OCI-M2 (cell line): ENCODE data around the gene PLA2R1.
"Not testable (repeated sequence)": the region's sequence is repeated elsewhere in the genome, so short reads cannot be mapped to it uniquely, and the experiment has no call there.

Experiments
- DNase-seq: peaks from one replicate; lab custom pipeline; 2025; ENCODE audit not compliant: unreplicated experiment; lab: John Stamatoyannopoulos, UW

The PLA2R1 gene

DNA sequence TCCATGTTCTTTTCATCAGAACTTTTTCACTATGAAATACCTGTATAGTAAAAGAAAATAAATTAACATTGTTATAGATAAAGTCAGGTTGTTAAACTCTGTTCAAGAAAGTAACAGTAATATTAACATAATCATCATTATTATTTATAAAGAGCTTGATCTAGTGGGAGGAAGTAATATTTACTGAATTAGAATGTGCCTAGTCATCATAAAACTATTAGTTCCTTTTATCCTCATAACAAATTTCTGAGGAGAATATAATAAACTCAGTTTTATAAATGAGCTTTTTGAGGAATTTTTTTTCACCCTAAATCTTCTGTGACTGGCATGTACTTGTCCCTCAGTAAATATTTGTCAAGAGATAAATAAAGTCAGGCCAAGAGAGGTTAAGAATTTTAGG, 78.4 kb downstream of the PLA2R1 start:
- DNase-seq = no peak

DNA sequence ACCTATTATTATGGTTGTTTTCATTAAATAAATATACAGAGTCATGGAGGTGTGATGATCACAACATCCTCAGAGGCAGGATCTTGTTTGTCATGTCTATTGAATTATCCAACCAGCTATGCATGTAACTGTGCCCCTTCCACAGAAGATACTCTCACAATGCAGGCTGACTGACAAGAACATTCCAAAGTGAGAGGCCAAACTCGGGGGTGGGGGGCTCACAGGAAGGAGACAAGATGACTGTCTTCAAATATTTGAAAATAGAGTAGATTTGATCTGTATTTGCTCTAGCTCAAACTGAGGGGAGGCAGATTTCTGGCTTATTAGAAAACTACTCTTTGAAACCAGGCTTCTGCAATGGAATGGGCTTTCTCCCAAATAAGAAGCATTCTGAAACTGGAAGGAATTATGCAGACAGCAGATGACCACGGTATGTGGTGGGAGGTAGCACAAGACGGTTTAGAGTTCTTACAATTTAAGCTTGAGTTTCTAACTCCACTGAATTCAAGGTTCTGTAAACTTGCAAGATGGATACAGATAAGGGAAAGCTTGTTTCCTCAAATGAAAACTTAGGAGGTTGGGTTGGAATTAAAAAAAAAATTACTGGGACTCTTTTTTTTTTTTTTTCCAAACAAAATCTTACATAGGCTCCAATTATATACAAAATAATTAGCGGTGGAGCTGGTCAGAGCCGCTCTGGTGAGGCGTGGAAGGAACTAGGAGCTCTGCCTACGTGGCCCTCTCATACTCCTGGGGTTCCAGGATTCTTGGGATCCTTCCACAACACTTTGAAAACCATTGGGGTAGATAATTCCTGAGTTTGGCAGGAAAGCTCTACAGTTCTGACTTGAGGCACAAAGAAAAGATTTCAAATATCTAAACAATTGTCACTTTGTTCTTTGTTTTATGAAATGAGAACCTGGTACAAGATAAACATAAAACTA, 79.3 kb downstream of the PLA2R1 start:
- no peak for DNase-seq

DNA sequence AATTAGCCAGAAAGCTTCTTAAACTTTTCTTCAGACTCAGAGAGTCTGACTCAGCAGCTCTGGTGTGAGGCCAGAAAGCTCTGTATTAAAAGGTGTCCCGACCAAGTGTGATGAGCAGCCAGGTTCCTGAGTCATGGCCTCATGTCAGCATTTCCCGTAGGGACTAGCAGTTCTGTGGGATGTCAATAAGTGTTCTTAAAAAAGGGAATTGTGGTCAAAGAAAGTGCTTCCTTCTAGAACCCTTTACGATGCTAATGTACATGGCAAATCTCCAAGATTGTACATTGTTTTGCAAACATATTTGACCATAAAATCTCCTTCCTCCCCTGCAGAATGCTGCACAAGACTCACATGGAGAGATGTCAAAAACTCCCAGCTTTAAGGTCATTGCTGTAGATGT, 80.1 kb downstream of the PLA2R1 start:
- no peak for DNase-seq

DNA sequence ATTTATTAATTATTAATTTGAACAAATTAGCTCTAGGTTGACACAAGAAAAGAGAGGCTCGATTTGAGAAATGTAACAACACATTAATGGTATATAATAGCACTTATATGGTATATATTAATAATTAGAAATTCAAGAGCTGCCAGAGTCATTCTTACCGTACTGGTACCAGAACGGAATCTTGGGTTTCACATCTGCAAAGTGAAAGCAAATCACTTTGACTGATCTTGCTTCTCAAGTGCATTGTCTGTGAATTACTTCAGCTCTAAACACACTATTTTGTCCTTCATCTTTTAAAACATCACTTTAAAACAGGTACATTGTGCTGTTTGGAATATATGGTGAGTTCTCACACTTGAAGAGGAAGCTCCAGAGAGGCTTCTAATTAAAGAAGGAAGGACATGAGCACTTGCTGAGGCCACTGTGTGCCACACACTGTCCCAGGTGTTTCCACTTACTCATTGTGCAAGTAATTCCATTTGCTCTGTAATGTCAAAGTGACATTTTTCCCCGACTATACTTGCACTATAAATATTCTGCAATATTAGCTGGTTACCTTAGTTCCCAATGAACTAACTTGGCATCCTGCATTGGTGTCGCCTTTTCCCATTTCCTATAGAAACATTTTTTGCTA, 85.8 kb downstream of the PLA2R1 start:
- DNase-seq = no peak

DNA sequence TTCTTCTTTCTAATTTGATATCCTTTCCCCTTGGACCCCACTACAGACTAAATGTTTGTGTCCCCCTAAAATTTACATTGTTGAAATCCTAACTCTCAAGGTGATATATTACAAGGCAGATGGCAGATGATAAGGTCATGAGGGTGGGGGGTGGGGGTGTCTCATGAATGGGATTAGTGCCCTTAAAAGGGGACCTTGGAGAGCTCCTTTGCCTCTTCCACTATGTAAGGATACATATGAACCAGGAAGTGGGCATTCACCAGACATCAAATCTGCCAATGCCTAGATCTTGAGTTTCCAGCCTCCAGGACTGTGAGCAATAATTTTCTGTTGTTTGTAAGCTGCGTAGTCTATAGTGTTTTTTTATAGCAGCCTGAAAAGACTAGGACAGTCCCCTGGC, 89.1 kb downstream of the PLA2R1 start:
- no peak for DNase-seq

DNA sequence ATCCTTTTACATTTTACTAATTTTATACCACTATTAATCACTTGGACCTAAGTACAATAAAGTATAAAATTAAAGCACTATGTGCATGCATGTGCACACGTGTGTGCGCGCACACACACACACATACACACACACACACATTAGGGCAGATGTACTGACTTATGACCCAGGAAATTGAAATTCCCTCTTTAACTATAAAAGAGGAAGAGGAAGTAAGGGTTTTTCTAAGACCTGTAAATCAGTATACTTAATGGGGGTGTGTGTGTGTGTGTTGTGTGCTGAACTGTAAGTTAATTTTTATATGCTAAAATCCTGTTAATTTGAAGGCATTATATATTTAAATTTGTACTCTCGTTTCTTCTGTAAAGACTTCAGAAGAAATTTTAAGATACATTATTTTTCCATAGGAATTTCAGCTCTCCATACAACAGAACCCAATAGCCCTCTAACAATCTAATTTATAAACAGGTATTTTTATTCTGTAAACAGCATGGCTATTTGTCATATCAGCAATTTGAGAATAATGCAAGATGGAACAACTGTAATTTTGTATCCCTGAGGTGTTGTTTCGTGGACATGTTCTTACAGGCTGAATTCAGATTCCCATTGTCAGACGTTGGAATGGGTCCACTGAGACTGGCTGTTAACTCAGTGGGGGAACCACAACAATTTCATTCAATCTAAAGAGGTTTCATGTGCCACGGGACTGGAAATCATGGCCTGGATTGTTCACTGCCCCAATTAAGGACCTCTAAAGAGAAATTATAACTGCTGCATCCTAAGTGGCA, 90.9 kb downstream of the PLA2R1 start:
- DNase-seq = no peak

DNA sequence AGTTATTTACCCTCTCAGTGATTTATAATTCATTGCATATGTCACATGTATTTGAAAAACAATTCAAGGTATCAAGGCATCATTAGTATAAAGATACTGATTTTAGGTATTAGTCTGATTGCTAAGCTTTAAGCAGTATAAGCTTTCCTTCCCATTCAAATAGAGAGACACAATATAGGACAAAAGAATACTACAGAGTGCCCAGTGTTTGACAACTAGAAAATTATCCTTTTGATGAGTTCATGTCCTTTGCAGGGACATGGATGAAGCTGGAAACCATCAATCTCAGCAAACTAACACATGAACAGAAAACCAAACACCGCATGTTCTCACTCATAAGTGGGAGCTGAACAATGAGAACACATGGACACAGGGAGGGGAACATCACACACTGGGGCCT, 91.9 kb downstream of the PLA2R1 start:
- DNase-seq = not testable (repeated sequence)

DNA sequence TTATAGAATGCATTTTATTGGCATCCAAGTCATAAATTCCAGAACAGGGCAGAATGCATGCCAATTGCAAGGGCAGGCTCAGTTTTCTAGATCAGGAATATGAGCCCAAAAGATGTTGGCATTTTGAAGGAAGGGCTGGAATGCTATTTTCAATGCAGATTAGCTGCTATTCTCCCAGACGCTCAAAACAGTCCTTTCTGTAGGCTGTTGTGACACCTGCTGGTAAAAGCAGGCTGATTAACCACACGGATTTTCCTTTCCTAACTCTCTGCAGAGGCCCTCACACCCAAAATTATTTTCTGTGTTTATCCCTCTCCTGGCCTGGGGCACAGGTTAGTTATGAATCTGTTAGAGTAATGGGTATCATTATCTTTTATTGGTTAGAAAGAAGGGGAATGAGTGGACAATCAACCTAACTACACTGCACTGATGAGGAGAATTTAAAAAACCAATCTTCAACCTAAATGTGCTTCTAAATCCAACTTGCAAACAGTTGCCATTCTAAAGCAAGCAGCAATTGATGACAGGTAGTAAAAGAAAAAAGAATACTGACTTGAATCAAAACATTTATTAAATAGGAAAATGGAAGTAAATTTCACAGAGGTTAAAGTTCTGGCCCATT, 94.0 kb downstream of the PLA2R1 start:
- DNase-seq = no peak

DNA sequence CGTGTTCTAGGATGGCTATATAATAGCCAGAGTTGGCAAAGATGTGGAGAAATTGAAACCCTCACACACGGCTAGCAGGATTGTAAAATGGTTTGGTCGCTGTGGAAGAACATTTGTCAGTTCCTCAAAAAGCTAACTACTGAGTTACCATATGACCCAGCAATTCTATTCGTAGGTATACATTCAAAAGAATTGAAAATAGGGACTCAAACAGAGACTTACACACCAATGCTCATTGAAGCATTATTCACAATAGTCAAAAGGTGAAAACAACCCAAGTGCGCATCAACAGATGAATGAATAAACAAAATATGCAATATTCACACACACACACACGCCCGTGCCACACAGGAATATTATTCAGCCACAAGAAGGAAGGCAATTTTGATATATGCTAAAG, 98.7 kb downstream of the PLA2R1 start:
- DNase-seq = no peak

DNA sequence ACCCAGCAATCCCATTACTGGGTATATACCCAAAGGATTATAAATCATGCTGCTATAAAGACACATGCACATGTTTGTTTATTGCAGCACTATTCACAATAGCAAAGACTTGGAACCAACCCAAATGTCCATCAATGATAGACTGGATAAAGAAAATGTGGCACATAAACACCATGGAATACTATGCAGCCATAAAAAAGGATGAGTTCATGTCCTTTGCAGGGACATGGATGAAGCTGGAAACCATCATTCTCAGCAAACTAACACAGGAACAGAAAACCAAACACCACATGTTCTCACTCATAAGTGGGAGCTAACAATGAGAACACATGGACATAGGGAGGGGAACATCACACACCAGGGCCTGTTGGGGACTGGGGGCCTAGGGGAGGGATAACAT, 99.9 kb downstream of the PLA2R1 start:
- DNase-seq = not testable (repeated sequence)

DNA sequence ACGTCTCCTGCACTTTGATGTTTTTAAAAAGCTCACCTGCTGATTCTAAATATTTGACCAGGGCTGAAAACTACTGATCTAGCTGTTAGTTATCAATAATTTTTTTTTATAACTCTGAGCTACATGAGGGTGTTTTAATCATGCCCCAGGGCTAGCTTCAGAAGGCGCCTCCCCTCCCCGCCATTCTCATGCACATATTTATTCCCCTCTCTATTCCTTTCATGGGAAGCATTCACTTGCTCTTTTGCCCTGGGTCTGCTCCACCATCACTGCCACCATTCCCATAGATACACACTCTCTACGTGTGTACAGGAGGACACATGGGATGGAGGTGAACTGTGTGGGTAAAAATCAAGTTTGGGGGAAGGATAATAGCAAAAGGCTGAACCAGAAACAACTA, 101.0 kb downstream of the PLA2R1 start:
- no peak for DNase-seq

DNA sequence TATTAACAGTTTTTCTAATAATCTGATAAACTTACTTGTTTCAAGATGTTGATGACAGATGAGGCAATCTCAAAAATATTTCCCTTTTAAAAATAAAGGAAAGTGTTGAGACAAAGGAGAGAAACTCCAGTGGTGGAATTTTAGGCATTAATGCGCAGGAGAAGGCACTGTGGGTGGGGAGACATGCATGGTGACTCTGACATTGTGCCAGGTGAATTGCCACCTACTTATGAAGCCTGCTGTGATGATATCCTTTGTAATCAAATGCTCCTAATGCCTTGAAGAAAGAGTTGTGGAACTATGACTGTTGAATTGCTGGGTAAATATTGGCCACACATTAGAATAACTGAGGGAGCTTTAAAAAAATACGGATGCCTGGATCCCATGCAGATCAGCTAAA, 101.4 kb downstream of the PLA2R1 start:
- no peak for DNase-seq

DNA sequence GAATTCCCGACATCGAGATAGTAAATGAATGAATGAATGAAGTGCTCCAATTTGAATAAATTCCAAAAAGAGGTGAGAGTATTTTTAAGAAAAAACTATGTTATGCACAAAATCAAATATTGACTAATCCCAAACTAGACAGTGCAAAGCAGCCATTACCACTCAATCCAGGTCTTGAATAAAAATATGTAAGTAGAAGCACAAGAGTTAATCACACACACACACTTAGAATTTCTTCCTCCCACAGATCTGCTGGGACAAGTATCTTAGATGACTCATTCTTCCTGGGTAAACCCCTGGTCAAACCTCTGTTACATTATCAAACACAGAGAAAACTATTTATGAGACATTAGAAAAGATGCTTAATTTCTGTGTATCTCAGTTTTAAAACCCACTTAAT, 102.0 kb downstream of the PLA2R1 start:
- no peak for DNase-seq

DNA sequence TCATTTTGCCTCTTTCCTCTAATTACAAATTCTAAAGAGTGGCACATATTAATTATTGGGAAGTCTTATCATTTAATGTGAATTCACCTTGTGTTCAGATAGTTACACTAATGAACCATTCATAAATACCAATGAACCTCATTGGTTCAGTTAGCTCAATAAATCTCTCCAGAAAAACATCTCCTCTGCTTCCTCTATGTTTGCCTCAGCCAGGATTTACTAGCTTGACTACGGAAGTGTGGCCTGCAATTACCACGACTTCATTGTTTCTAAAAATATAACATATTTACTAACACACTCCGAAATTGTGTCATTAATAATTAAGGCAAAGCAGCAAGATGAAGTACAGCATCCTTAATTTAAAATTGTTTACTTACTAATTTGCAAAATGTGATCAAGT, 103.3 kb downstream of the PLA2R1 start:
- DNase-seq = no peak

DNA sequence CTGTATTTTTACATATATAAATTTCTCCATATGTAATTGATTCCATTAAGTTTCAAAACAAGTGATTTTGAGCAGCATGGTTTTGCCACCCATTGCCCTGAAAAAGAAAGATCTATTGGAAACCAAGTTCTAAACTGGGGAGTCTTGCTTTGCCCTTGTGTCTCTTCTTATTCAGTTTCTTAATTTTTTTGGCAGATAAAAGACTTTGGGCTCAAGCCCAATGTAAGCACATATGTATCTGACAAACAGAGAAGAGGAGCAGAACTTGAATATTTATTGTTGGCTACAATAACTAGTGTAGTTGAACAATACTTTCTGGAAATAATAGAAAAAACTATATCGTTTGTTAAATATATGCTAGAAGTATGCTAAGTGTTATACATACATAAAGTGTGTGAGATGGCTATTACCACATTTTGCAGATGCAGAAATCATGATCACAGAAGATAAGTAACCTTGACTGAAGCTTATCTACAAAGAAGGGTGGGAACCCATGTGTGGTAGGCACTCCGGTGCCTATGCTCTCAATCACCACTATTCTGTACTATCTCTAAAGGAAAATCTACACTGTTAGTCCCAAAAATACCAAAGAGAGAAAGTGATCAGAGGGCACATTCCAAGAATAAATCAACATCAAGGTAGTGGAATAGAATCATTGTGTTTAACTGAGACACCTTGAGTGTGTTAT, 109.1 kb downstream of the PLA2R1 start:
- DNase-seq = no peak

DNA sequence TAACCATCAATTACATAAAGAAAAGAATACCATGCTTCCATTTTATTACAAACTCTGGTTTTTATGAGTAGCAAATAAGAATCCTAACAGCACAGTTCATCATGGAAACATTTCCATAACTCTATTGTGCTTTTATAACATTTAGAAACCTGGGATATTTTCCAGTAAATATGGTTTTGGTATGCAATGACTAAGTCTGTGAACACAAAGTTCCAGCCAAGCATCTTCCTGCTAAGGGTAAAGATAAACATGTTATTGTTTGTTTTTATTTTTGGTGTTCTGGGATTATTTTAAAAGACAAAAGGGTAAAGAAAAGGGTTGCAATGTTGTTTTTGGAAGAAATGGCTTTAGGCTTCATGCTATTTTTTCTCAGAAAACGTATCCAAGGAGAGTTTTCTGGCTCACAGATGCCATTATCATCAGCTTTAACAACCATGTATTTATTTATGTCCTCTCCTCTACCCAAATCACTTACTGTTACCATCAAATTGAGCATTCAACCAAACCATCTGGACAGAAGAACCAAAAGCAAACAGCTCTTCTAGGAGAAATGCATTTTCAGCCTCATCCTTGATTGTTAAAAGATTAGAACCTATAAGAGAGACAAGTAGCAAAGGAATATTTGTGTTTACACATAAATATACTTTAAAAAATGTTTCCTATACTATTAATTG, 116.0 kb downstream of the PLA2R1 start:
- DNase-seq = no peak

DNA sequence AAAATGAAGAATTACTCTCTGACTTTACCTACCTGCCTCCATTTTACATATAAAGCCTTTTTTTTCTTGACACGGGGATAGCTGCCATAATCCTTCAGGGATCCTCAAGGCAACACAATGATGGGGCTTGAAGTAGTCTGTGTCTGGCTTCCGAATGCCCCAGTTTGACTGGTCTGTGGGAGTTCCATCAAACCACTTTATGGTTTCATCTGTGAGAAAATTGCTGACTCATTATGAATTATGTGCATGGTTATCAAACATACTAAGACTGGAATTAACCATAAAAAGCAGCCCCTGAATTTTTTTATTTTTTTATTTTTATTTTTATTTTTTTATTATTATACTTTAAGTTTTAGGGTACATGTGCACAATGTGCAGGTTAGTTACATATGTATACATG, 117.5 kb downstream of the PLA2R1 start:
- no peak for DNase-seq

DNA sequence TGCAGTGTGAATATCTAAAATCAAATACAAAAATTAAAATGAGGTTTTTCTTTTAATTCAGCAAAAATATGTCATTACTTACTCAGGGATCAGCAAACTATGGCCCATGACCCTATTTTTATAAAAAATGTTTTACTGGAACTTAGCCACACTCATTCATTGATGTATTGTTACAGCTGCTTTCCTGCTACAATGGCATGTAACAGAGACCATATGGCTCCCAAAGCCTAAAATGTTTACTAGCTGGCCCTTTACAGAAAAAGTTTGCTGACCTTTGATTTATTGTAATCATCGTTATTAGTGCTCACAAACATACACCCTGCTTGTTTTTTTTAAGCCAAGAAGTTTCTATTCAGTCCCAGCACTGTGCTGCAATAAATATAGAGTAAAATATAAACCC, 120.3 kb downstream of the PLA2R1 start:
- no peak for DNase-seq

DNA sequence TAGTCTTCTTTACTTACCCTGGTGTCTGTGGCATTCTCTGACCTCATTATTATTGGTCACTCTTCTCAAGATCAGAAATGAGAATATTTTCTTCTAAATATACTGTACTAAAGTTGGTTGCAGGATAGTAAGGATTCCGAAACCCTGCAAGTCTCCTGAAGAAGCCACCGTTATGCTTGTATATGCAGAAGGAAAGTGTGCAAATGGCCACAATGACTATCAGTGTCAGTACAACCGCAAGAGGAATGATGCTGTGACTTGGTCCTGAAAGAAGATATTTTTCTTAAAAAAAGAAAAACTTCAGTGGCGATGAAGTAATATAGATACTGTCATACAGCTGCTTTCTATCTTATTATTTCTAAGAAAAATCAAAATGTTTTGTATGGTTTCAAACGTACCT, 120.7 kb downstream of the PLA2R1 start:
- no peak for DNase-seq

DNA sequence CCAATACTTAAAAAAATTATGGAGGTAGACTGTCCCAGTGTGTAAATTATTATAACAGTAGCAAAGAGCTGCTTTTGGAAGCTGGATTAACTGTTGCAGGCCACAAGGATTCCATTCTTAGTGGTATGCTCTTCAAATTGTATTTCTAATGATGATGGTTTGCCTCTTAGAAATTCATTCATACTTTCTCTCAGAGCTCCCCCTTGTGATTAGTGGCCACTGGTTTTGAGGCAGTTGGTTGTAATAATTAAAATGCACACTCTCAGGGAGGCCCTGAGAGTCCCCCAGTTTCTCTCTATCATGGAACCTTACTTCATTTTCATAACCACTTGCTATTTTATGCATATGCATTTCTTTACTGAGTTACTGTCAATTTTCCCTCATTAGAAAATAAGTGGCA, 122.5 kb downstream of the PLA2R1 start:
- DNase-seq = no peak
